GM10266 (cell line): ENCODE measurements around the gene RPRD1B.

ENCODE experiments used
- DNase-seq: peaks from one replicate; pipeline ENCODE4 v3.0.0; 2012; ENCODE audit errors: extremely low spot score
- CTCF ChIP-seq: IDR thresholded peaks from 2 replicates; pipeline ENCODE4 v1.5.1; 2012; ENCODE audit warnings: mild to moderate bottlenecking, low read depth; ENCODE audit not compliant: control insufficient read depth, insufficient read depth; ENCODE audit errors: missing control alignments

RPRD1B gene

DNA sequence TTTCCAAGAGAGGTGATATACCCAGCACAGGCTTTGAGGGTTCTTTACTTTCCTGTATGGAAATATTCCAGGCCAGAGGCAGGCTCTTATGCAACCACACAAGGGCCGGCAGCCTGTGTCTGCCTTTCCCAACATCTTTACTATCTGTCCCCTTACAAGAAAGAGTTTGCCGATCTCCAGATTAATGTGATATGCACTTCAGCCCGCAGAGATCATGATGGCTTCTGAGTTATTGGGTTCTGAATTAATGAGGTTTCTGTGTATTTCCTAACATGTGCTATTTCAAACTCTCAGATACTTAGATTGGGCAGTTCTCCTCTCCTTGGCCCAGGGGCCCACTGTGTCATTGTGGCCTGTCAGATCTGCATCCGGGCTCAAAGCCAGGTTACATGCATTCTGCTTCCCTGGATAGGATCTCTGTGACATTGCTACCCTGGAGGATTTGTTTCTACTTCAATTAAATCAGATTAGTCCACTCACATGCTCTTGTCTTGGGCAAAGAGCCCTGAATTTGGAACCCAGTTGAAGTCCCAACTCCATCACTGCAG, 75.0 kb downstream of the RPRD1B start:
- TF ChIP-seq CTCF = no peak

DNA sequence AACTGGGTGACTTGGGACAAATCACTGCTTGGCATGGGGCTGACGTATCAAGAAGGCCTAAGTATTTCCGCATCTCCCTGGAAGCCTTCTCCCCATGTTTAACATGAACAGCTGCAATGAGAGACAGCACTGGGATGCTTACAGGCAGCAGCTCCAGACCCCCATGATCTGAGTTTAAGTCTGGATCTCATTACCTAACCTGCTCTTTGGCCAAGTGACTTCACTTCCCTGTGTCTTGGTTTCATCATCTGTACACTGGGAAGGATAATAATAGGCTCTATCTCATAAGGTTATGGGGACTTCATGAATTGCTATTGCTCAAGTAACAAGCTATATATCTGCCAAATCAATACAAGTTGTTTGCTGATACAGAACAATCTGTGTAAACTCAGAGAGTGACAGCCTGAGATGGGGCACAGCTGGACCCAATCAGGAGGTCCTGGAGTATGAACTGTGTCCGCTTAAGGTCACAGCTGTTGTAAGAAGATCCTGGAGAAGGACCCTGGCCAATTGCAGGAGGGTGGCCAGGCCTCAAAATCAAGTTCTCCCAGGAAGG, 75.5 kb downstream of the RPRD1B start:
- TF ChIP-seq CTCF = no peak
- no peak for DNase-seq

More for the DNA sequence above, 75.0 kb downstream of the RPRD1B start:
- no peak for DNase-seq

GRCh38 chr20:38109591-38110524, 76.3 kb downstream of the RPRD1B start:
- no peak for TF ChIP-seq CTCF
- no peak for DNase-seq

- no peak for DNase-seq
- TF ChIP-seq CTCF = no peak
Observed at GRCh38 chr20:38110525-38111178, 77.1 kb downstream of the RPRD1B start.

DNA sequence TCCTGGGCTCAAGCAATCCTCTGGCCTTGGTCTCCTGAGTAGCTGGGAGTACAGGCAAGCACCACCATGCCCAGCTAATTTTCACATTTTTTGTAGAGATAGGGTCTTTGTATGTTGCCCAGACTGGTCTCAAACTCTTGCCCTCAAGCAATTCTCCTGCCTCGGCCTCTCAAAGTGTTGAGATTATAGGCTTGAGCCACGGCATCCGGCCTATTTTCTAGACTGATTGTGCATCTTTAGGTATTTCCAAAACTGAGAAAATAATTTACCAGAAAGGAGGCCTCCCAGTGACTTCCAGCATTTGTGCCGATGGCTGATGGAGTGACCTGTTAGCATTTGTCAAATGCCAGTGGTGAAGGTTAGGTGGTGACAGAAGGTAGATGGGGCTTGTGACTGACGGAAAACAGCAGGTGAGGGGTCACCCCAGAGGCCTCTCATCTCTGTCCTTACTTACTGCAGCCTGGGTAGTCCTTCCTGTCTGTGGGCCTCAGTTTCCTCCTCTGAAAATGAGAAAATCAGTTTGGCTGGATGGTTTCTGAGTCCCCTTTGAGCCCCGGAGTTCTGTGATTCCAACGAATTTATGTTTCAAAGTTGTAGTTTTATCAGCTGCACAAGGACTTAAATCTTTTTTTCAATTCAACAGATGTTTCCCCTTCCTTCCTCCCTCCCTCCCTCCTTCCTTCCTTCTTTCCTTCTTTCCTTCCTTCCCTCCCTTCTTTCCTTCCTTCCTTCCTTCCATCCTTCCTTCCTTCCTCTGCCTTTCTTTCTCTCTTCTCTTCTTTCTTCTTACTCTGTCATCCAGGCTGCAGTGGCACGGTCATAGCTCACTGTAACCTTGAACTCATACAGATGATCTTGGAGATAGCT, 78.1 kb downstream of the RPRD1B start:
- no peak for DNase-seq
- TF ChIP-seq CTCF = no peak

DNA sequence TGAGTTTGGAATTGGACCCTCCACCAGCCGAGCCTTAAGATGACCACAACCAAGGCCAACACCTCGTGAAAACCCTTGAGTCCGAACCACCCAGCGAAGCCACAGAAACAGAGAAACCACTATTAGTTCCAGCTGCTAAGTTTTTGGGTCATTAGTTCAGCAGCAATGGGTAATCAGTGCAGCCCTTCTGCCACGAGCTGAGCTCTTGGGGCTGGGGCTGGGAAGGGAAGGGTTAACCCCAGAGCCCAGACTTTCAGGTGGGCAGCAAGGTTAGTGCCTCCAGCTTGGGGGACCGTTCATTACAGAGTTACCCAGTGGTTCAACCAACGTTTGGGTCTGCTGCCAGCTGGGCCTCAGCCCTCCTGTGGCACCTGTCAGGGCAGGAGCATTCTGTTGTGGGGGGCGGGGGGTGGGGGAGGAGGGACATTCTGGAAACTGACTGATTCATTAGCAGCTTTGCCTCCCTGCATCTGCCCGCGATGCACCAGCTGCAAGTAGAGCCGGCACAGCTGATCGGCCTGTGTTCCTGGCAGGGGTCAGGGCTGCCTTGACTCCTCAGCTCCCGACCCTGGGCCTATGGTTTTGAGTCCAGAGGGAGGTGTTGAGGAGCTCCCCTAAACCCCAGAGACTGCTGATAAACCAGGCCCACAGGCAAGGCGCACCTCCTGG, 78.8 kb downstream of the RPRD1B start:
- TF ChIP-seq CTCF = no peak

More for the DNA sequence above, 78.8 kb downstream of the RPRD1B start:
- DNase-seq = no peak
